Left ventricle myocardium inferior (tissue), 1 donor: ENCODE results near the gene CASTOR1. TPM values are rescaled to one million over a fixed set of nuclear protein-coding genes. Genes with fewer than 3 reads are reported as not detected.
A peak's percentile ranks its signal among the peaks of the same experiment; 100 is the strongest.
"Not testable (repeated sequence)": the region's sequence is repeated elsewhere in the genome, so short reads cannot be mapped to it uniquely, and the experiment has no call there.

Experiments used
- DNase-seq: peaks from one replicate; pipeline ENCODE4 v3.0.0-alpha.2; 2020
- H3K27ac ChIP-seq: fragments of 200-600 bp; replicated peaks from 2 replicates; pipeline ENCODE4 v1.8.0; 2021
- H3K27me3 ChIP-seq: fragments of 200-600 bp; 2 replicates; pipeline ENCODE4 v1.8.0; 2021; ENCODE audit warnings: low read depth
- H3K36me3 ChIP-seq: fragments of 200-600 bp; 2 replicates; pipeline ENCODE4 v1.8.0; 2021
- H3K4me1 ChIP-seq: fragments of 200-600 bp; 2 replicates; pipeline ENCODE4 v1.8.0; 2021
- H3K4me3 ChIP-seq: fragments of 200-600 bp; 2 replicates; pipeline ENCODE4 v1.8.0; 2021; ENCODE audit warnings: mild to moderate bottlenecking, moderate library complexity
- H3K9me3 ChIP-seq: fragments of 200-600 bp; replicated peaks from 2 replicates; pipeline ENCODE4 v1.8.0; 2021
- intact Hi-C: fragments of 100-400 bp; cut with micrococcal nuclease; formaldehyde crosslinking; loops from one replicate; pipeline ENCODE4 v1.11.0; 2022
- long read RNA-seq: library from polyadenylated mRNA; unstranded; transcript quantifications from one replicate; pipeline ENCODE4 v2.0.0, GENCODE V29; 2021
- total RNA-seq: library from RNA; stranded (reverse); fragmentation: NEBNext Ultra II Directional; extraction: Animal tissue kit (Norgen Biotek cat#: 25700); gene quantifications from one replicate; pipeline ENCODE4 v1.2.1, GENCODE V29; 2021
- TF ChIP-seq, protein P1 (sequence below): fragments of 200-600 bp; IDR thresholded peaks from 2 replicates; pipeline ENCODE4 v1.8.0; 2021; ENCODE audit warnings: antibody characterized with exemption, mild to moderate bottlenecking, borderline replicate concordance
- donor health status: DM: no; HTN: yes; CAD: no; lungs with severe emphysema.

Gene CASTOR1
- 6.5 TPM for total RNA-seq
- long read RNA-seq, transcript CASTOR1-202 (9 exons, 1,623 nt): major isoform, 7 of 12 reads
- long read RNA-seq, partial matches to known transcripts: 0 of 12 reads
- long read RNA-seq, other reads (novel, unspliced or antisense): 3 of 12 reads

DNA sequence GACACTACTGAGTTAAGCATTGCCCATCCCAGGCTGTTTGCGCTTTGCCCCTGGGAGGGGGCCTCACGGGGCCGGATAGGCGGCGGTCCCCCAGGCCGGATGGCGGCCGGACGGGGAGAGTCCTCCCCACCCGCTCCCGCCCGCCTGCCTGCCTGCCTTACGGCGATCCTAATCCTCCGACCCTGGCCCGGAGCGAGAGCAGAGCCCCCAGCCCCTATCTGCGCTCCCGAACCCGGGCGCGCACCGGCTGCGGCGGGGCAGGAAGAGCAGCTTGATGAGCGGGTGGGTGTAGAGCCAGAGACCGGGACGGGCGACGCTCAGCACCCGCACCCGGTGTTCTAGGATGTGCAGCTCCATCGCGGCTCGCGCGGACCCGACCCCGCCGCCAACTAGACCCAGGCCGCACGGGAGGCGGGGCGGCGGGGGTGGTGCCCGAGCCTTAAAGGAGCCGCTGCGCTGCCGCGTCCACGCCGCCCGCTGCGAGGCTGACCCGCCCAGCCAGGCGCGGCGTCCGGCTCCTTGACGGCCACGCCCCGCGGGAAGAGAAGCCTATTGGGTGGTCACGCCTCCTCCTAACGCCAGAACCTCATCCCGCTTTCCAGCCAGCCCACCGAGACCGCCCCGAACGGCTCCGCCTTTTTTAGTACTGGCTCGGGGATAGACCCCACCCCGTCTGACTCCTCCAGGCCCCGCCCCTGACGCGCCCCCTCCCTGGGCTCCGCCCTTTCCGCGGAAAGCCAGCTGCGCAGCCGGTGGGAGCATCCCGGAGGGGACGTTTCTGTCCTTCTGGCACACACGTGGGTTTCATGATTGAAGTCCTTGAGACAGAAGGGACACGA is at the start of gene CASTOR1:
Gene CASTOR1, minus strand, starts transcription at position 365 of the 839 bp plus-strand sequence. Its CDS starts 8 bp downstream, at position 357.
- Histone ChIP-seq H3K4me3 (peak within 1 kb of the TSS; percentile 92), H3K27me3 (no peaks in the 10 kb centered on the region), H3K4me1 (peaks cover 54% of the 10 kb centered on the region), H3K36me3 (peaks cover 46% of the 10 kb centered on the region), H3K27ac (peak within 1 kb of the TSS; percentile 96), H3K9me3 (no peaks in the 10 kb centered on the region)
- intact Hi-C loops: no loop called here
- DNase-seq: peak; percentile 99
- TF ChIP-seq, protein P1, sequence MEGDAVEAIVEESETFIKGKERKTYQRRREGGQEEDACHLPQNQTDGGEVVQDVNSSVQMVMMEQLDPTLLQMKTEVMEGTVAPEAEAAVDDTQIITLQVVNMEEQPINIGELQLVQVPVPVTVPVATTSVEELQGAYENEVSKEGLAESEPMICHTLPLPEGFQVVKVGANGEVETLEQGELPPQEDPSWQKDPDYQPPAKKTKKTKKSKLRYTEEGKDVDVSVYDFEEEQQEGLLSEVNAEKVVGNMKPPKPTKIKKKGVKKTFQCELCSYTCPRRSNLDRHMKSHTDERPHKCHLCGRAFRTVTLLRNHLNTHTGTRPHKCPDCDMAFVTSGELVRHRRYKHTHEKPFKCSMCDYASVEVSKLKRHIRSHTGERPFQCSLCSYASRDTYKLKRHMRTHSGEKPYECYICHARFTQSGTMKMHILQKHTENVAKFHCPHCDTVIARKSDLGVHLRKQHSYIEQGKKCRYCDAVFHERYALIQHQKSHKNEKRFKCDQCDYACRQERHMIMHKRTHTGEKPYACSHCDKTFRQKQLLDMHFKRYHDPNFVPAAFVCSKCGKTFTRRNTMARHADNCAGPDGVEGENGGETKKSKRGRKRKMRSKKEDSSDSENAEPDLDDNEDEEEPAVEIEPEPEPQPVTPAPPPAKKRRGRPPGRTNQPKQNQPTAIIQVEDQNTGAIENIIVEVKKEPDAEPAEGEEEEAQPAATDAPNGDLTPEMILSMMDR: no peak

DNA sequence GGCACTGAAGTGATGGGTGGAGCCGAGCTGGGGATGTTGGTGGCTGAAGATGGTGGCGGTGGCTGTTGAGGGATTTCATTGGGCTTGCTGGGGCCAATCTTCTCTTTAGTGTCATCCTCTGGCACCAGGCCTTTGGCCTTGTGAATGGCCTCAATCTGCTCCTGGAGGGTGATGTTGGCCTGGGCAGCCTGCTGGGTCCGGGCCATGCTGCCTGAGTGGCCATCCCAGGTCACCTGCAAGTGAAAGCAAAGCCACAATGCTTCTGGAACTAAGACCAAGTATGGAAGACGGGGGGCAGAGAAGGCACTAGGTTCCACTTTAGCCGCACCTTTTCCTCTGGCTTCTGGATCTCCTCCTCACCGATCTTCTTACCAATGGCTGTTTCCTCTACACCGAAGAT is 49.5 kb upstream of the CASTOR1 start:
- peak overlapping the region; percentile 69 for H3K27ac ChIP-seq
- intact Hi-C loops: no loop called here
- H3K4me1 ChIP-seq: peaks cover 87% of the 10 kb centered on the region

DNA sequence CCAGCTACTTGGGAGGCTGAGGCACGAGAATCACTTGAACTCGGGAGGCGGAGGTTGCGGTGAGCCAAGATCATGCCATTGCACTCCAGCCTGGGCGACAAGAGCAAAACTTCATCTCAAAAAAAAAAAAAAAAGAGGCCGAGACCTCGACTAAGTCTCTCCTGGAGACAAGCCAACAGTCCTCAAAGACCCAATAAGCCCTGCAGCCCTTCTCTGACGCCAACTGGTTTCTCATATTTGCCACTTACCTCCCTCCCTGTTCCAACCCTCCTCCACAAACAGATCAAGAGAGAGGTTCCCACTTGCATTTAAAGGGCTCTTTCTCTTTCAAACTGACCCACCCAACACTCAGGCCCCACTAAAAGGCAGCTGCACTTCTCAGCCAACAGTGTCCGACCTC is 49.0 kb upstream of the CASTOR1 start:
- H3K27me3 ChIP-seq, H3K4me3 ChIP-seq, intact Hi-C loops, DNase-seq, H3K9me3 ChIP-seq: not testable (repeated sequence)
- Histone ChIP-seq H3K36me3 (peaks cover 100% of the 10 kb centered on the region), H3K4me1 (peaks cover 83% of the 10 kb centered on the region), H3K27ac (peak overlapping the region; percentile 69)

More for the DNA sequence above, 49.5 kb upstream of the CASTOR1 start:
- DNase-seq: no peak
- Histone ChIP-seq H3K27me3 (no peaks in the 10 kb centered on the region), H3K4me3 (no peak overlapping the region), H3K9me3 (no peaks in the 10 kb centered on the region), H3K36me3 (peaks cover 100% of the 10 kb centered on the region)
- TF ChIP-seq, protein P1: no peak

DNA sequence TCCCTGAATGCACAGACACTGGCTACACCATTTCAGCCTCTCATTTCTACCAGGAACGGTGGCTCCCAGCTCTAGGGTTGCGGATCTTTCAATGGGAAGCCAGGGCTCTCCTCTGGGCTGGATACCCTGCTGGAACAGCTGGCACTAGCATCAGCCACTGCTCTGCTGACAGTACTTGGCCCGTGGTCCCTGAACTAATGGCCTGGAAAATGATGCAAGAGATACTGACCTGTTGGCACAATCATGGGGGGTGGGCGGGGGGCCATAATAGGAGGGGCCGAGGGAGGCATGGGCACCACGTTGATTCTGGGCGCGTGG is 48.1 kb upstream of the CASTOR1 start:
- Histone ChIP-seq H3K27ac (peak overlapping the region; percentile 69), H3K4me3 (no peak overlapping the region), H3K27me3 (no peaks in the 10 kb centered on the region), H3K36me3 (peaks cover 100% of the 10 kb centered on the region), H3K4me1 (peaks cover 73% of the 10 kb centered on the region), H3K9me3 (no peaks in the 10 kb centered on the region)
- TF ChIP-seq, protein P1: no peak
- no peak for DNase-seq
- intact Hi-C loops: no loop called here

DNA sequence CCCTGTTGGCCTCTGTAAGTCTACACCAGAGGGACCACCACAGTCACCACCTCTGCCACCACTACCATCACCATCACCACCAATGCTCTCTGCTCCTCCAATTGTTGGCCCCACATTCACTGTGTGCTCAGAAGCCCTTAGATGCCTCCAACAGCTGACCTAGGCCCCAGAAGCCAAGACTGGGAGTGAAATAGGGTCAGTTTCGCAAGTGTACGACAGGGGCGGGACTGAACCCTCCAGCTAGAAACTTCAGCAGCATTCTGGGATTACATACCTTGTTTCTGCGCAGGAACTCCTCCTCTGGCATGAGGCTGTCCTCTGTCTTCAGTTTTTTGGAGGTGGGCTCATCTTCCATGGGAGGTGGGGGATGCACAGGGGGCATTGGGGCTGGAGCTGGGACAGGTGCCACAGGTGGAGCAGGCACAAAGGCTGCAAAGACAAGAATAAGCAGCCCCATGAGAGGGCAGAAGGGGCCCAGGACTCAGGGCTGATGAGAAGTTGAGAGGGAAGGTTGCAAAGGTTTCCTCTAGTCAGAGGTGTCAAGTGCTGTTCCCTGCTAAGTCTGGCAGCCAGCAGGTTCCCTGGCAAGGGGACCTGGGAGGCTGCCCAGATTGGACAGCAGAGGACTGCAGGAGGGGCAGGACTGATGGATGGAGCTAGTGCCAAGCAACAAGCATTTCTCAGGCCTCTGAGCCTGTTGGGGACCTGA is 47.6 kb upstream of the CASTOR1 start:
- TF ChIP-seq, protein P1: no peak
- peak overlapping the region; percentile 69 for H3K27ac ChIP-seq
- intact Hi-C loops: no loop called here

More for the DNA sequence above, 47.6 kb upstream of the CASTOR1 start:
- Histone ChIP-seq H3K4me3 (no peak overlapping the region), H3K4me1 (peaks cover 68% of the 10 kb centered on the region), H3K27me3 (no peaks in the 10 kb centered on the region), H3K36me3 (peaks cover 100% of the 10 kb centered on the region), H3K9me3 (no peaks in the 10 kb centered on the region)
- peak; percentile 68 for DNase-seq
